ENCODE results near the gene BEGAIN.

The BEGAIN gene

GRCh38 chr14:100615736-100616695 lies 28.8 kb upstream of the BEGAIN start:
- DNase-seq = no peak

GRCh38 chr14:100614803-100615202 lies 27.6 kb upstream of the BEGAIN start:
- no peak for DNase-seq

- no peak for DNase-seq
Measured at GRCh38 chr14:100612986-100613385, 25.8 kb upstream of the BEGAIN start.

- no peak for DNase-seq
Measured at GRCh38 chr14:100611811-100612480, 24.7 kb upstream of the BEGAIN start.

- no peak for DNase-seq
Measured at GRCh38 chr14:100610511-100611217, 23.4 kb upstream of the BEGAIN start.

- no peak for DNase-seq
Measured at GRCh38 chr14:100609941-100610391, 22.7 kb upstream of the BEGAIN start.

- no peak for DNase-seq
Measured at GRCh38 chr14:100609331-100609870, 22.2 kb upstream of the BEGAIN start.

- no peak for DNase-seq
Measured at GRCh38 chr14:100608586-100609330, 21.5 kb upstream of the BEGAIN start.

- no peak for DNase-seq
Measured at GRCh38 chr14:100608064-100608463, 20.8 kb upstream of the BEGAIN start.

GRCh38 chr14:100607611-100607956 lies 20.4 kb upstream of the BEGAIN start:
- DNase-seq = no peak

- DNase-seq = no peak
Measured at GRCh38 chr14:100606687-100607610, 19.7 kb upstream of the BEGAIN start.

- no peak for DNase-seq
Measured at GRCh38 chr14:100605706-100606686, 18.8 kb upstream of the BEGAIN start.

GRCh38 chr14:100605230-100605629 lies 18.0 kb upstream of the BEGAIN start:
- no peak for DNase-seq

GRCh38 chr14:100604709-100605108 lies 17.5 kb upstream of the BEGAIN start:
- no peak for DNase-seq

GRCh38 chr14:100604121-100604501 lies 16.9 kb upstream of the BEGAIN start:
- no peak for DNase-seq

- no peak for DNase-seq
Measured at GRCh38 chr14:100603341-100604120, 16.3 kb upstream of the BEGAIN start.

GRCh38 chr14:100602621-100603230 lies 15.5 kb upstream of the BEGAIN start:
- no peak for DNase-seq

GRCh38 chr14:100601914-100602313 lies 14.7 kb upstream of the BEGAIN start:
- no peak for DNase-seq

GRCh38 chr14:100601064-100601463 lies 13.8 kb upstream of the BEGAIN start:
- no peak for DNase-seq

All from stimulated activated naive CD4-positive, alpha-beta T cell (primary cell).